Thyroid gland (tissue), 4 donors: Measurements from ENCODE around the gene PSENEN. TPM values are rescaled to one million over a fixed set of nuclear protein-coding genes. Genes with fewer than 3 reads are reported as not detected.
A peak's percentile ranks its signal among the peaks of the same experiment; 100 is the strongest.

Experiments
- DNase-seq, 2 donors: peaks; one replicate each; pipeline ENCODE4 v3.0.0-alpha.2; 2019
- H3K27ac ChIP-seq, 3 donors: fragments of 200-600 bp; sonication (generic); 1 replicate in 2 of 3; 2 replicates in 1 of 3; pipeline ENCODE4 v1.5.1; 2016 to 2019; ENCODE audit warnings: mild to moderate bottlenecking in 1 of 3, moderate library complexity in 1 of 3
- H3K27me3 ChIP-seq: fragments of 200-600 bp; sonication (generic); one replicate; pipeline ENCODE4 v1.5.1; 2019
- H3K36me3 ChIP-seq, 2 donors: fragments of 200-600 bp; sonication (generic); one replicate each; pipeline ENCODE4 v1.5.1; 2016 to 2019
- H3K4me1 ChIP-seq, 2 donors: fragments of 200-600 bp; sonication (generic); one replicate each; pipeline ENCODE4 v1.5.1; 2017 to 2019
- H3K4me3 ChIP-seq, 3 donors: fragments of 200-600 bp; sonication (generic); replicated peaks in 1 of 3; 1 replicate in 2 of 3; 2 replicates in 1 of 3; pipeline ENCODE4 v1.5.1; 2016; ENCODE audit warnings: mild to moderate bottlenecking in 1 of 3
- H3K9me3 ChIP-seq: fragments of 200-600 bp; sonication (generic); one replicate; pipeline ENCODE4 v1.5.1; 2017
- POLR2A ChIP-seq, 2 donors: fragments of 450-650 bp; IDR thresholded peaks; one replicate each; pipeline ENCODE4 v1.6.1; 2017; ENCODE audit warnings: antibody characterized with exemption in 2 of 2, mild to moderate bottlenecking in 2 of 2, moderate library complexity in 1 of 2
- WGBS, 2 donors: methylation state at CpG; one replicate each; pipeline ENCODE4 v1.1.5; 2017; 5-methylcytosine and 5-hydroxymethylcytosine counted together
- intact Hi-C: fragments of 100-400 bp; cut with DNase I; formaldehyde crosslinking; loops from one replicate; pipeline ENCODE4 v1.15.1; 2023
- total RNA-seq, 4 donors: library from RNA; depleted of rRNA; stranded (reverse); fragments of >200 nt; gene quantifications; one replicate each; pipeline ENCODE4 v1.2.3, GENCODE V29; 2016
- TF ChIP-seq, protein P1 (sequence below), 6 experiments: fragments of 200-600 bp in 3 of 6; fragments of 450-650 bp in 3 of 6; sonication (generic) in 3 of 6; IDR thresholded peaks; one replicate each; pipeline ENCODE4 v1.5.1; 2016 to 2019; ENCODE audit warnings: antibody characterized with exemption in 6 of 6, mild to moderate bottlenecking in 2 of 6, inconsistent platforms in 1 of 6, moderate library complexity in 1 of 6

The PSENEN gene
- total RNA-seq, 4 donors from 2014 or later: 34.0 to 73.8 (median 40.5) TPM

DNA sequence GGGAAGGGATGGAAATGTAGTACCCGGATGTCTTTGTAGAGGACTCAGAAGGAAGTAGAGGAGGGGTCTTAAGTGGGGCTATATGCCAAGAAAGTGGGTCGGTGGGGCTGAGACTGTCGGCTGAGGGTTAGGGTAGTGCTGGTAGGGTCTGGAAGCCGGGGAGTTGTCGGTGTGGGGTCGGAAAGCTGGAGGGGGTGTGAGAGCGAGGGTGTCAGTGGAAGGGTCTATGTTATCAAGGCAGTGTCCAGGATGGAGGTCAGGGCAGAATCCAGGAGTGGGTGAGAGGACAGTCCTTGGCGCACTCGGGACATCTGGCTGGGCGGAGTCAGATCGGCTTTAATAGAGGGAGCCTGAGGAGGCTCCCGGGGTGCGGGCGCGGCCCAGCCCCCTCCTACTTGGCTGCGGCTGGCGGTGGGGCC lies 9.7 kb downstream of the PSENEN start:
- Histone ChIP-seq H3K4me1 (peaks cover 13 to 20% of the 10 kb centered on the region in 2 donors), H3K9me3 (no peaks in the 10 kb centered on the region), H3K27me3 (no peaks in the 10 kb centered on the region), H3K4me3 (no peak overlapping the region), H3K27ac (peak overlapping the region; percentile 30 to 58 (median 52)), H3K36me3 (peaks cover 18 to 21% of the 10 kb centered on the region in 2 donors)
- 47 to 55% methylated on average over 15 to 16 of the region's 17 CpGs for WGBS, 2 donors
- TF ChIP-seq POLR2A (IDR thresholded peaks at IDR 0.05): no peak
- TF ChIP-seq, protein P1, sequence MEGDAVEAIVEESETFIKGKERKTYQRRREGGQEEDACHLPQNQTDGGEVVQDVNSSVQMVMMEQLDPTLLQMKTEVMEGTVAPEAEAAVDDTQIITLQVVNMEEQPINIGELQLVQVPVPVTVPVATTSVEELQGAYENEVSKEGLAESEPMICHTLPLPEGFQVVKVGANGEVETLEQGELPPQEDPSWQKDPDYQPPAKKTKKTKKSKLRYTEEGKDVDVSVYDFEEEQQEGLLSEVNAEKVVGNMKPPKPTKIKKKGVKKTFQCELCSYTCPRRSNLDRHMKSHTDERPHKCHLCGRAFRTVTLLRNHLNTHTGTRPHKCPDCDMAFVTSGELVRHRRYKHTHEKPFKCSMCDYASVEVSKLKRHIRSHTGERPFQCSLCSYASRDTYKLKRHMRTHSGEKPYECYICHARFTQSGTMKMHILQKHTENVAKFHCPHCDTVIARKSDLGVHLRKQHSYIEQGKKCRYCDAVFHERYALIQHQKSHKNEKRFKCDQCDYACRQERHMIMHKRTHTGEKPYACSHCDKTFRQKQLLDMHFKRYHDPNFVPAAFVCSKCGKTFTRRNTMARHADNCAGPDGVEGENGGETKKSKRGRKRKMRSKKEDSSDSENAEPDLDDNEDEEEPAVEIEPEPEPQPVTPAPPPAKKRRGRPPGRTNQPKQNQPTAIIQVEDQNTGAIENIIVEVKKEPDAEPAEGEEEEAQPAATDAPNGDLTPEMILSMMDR (IDR thresholded peaks at IDR 0.05): no peak
- intact Hi-C loops: loop anchor here (10.0 kb wide), 1 partner anchor 180 kb away; the partner anchor contains the start of gene LRFN3
- DNase-seq: no peak

DNA sequence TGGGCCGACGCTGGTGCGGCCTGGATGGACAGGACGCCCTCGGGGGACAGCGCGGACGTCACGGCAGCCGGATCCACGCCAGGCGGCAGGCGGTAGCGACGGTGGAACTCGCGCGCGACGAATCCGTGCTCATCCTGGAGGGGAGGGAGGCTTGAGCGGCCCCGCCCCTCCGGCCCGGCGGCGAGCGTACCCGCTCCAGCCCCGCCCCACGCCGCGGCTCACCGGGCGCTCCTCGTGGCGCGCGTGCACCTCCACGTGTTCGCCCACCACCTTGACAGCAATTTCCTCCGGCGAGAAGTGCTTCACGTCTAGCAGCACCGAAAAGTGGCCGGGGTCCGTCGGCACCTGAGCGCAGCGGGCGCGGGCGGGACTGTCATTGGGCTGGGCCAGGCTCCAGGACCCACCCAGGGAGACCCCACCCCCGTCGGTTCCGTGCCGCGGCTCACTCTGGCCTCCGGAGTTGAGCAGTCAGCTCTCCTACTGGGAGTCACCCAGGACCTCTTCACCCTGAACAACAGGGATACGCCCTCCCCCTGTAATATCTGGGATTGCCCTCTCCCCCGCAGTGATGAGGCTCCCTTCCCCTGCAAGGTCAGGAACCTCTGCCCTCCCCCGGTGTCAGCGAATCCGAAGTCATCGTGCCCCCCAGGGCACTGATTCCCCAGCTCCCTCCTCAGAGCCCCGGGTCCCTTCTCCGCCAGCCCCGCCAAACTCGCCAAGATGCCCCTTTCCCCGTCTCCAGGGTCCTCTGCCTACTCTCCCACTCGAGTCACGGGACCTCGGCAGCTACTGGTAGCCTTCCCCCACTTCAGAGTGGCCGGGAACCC lies 10.3 kb downstream of the PSENEN start:
- no peak for TF ChIP-seq POLR2A (IDR thresholded peaks at IDR 0.05)
- TF ChIP-seq, protein P1 (IDR thresholded peaks at IDR 0.05): no peak
- Histone ChIP-seq H3K4me1 (peaks cover 13 to 20% of the 10 kb centered on the region in 2 donors), H3K9me3 (no peaks in the 10 kb centered on the region)

DNA sequence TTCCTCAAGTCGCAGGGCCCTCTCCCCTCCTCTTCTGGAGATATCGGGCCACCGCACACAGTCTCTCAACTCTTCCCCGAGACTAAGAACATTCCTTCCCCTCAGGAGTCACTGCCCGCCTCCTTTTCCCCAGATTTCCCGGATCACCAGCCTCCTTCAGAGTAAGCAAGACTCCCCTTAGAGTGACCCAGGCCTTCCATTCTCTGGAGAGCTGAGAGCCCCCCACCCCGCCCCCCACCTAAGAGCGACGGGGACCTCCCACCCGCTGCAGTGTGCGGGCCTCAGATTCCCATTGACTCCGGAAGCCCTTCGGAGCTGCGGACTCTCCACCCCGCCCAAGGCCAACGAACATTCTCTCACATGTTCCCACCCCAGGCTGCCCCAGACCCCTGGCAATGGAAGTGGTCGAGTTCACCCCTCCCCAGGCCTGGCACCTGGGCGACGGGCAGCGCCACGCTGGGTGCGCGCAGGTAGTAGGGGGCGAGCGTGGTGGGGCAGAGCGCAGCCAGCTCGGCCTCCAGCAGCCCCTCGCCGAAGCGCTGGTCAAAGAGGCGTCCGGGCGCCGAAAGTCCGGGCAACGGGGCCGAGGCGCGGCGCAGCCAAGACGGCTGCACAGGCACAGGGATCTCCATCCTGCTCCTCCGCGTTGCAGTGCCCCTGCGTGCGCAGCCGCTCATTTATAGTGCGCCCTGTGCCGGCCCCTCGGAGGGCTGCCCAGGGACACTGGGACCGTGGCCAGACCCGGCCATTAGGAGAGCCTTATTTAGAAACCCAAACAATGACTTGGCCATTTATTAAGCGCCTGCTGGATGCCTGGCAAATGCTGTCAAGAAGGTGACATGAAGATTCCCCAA lies 11.2 kb downstream of the PSENEN start, which contains the start of gene HSPB6:
TSS of gene HSPB6 (minus strand) at position 653 of the 854 bp plus-strand sequence. CDS start at position 632, 21 bp downstream.
- Histone ChIP-seq H3K4me3 (peak within 1 kb of the TSS in 1 of 3 donors; percentile 89), H3K4me1 (peaks cover 13 to 20% of the 10 kb centered on the region in 2 donors), H3K36me3 (peaks cover 18 to 21% of the 10 kb centered on the region in 2 donors), H3K27ac (peak within 1 kb of the TSS; percentile 79 to 96 (median 82)), H3K9me3 (no peaks in the 10 kb centered on the region), H3K27me3 (no peaks in the 10 kb centered on the region)
- intact Hi-C loops: loop anchor here (10.0 kb wide), 1 partner anchor 178 kb away; the partner anchor contains the start of gene LRFN3
- TF ChIP-seq, protein P1 (IDR thresholded peaks at IDR 0.05): no peak
- DNase-seq: peak in 1 of 2 donors; percentile 12
- WGBS, 2 donors: 9 to 12% methylated on average over 27 to 44 of the region's 52 CpGs

More for the DNA sequence above, 10.3 kb downstream of the PSENEN start:
- Histone ChIP-seq H3K27ac (peak overlapping the region; percentile 79 to 96 (median 82)), H3K4me3 (peak overlapping the region in 1 of 3 donors; percentile 33), H3K36me3 (peaks cover 18 to 21% of the 10 kb centered on the region in 2 donors), H3K27me3 (no peaks in the 10 kb centered on the region)
- WGBS, 2 donors: 30 to 42% methylated on average over 17 to 25 of the region's 74 CpGs
- intact Hi-C loops: loop anchor here (10.0 kb wide), 1 partner anchor 179 kb away; the partner anchor contains the start of gene LRFN3
- peak; percentile 40 for DNase-seq

DNA sequence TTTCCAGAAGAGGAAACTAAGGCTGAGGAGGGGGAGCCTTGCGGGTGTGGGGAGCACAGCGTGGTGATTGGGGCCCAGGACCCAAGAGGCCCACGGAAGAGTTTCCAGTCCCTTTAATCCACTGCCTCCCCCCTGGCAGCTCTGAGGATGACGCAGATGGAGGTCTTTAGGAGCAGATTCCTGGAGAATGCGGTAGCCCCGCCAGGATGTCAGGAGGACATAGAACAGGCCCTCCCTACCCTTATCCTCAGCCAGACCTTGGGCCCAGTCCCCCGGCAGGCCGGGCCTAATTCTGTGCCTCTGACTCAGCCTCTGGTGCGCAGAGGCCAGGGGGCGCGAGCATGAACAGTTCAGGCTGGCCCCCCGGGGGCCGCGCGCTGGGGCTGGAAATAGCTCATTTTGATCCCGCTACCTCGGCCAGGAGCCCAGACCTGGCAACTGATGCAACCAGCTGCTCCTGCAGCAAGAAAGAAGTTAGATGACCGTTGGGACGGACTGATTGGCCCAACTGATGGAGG lies 11.8 kb downstream of the PSENEN start:
- TF ChIP-seq POLR2A (IDR thresholded peaks at IDR 0.05): no peak
- TF ChIP-seq, protein P1 (IDR thresholded peaks at IDR 0.05): no peak
- peaks cover 13 to 20% of the 10 kb centered on the region in 2 donors for H3K4me1 ChIP-seq
- intact Hi-C loops: loop anchor here (10.0 kb wide), 1 partner anchor 178 kb away; the partner anchor contains the start of gene LRFN3
- H3K4me3 ChIP-seq: peak overlapping the region in 1 of 3 donors; percentile 89
- peak overlapping the region; percentile 79 to 96 (median 82) for H3K27ac ChIP-seq
- H3K27me3 ChIP-seq: no peaks in the 10 kb centered on the region
- 5 to 22% methylated on average over 6 to 14 of the region's 19 CpGs for WGBS, 2 donors
- H3K9me3 ChIP-seq: no peaks in the 10 kb centered on the region
- peaks cover 16 to 23% of the 10 kb centered on the region in 2 donors for H3K36me3 ChIP-seq
- DNase-seq: peak; percentile 49 to 50
